Prostate gland (tissue), 2 donors: ENCODE results near the gene SETD2. TPM values are rescaled to one million over a fixed set of nuclear protein-coding genes. Genes with fewer than 3 reads are reported as not detected.

ENCODE experiments used
- DNase-seq: peaks from one replicate; pipeline ENCODE4 v3.0.0-alpha.2; 2019; ENCODE audit warnings: low spot score
- H3K27ac ChIP-seq, 2 donors: fragments of 200-600 bp; sonication (generic); 2 replicates each; pipeline ENCODE4 v1.5.1; 2017 to 2019
- H3K27me3 ChIP-seq: fragments of 200-600 bp; sonication (generic); replicated peaks from 2 replicates; pipeline ENCODE4 v1.5.1; 2019; ENCODE audit not compliant: insufficient read depth
- H3K36me3 ChIP-seq, 2 donors: fragments of 200-600 bp; sonication (generic); 1 replicate in 1 of 2; 2 replicates in 1 of 2; pipeline versions ENCODE4 v1.5.1 to v1.8.1; 2017 to 2019
- H3K4me1 ChIP-seq: fragments of 200-600 bp; sonication (generic); replicated peaks from 2 replicates; pipeline ENCODE4 v1.5.1; 2019
- H3K4me3 ChIP-seq, 2 donors: fragments of 200-600 bp; sonication (generic); 2 replicates each; pipeline ENCODE4 v1.5.1; 2017 to 2019
- H3K9me3 ChIP-seq: fragments of 200-600 bp; sonication (generic); 2 replicates; pipeline ENCODE4 v1.5.1; 2017
- CTCF ChIP-seq, 4 experiments: fragments of 200-600 bp in 2 of 4; fragments of 450-650 bp in 2 of 4; sonication (generic) in 2 of 4; IDR thresholded peaks; 1 replicate in 3 of 4; 2 replicates in 1 of 4; pipeline ENCODE4 v1.5.1; 2016 to 2019; ENCODE audit warnings: antibody characterized with exemption in 4 of 4, mild to moderate bottlenecking in 2 of 4, moderate library complexity in 2 of 4
- POLR2A ChIP-seq: fragments of 450-650 bp; IDR thresholded peaks from one replicate; pipeline ENCODE4 v1.6.1; 2016; ENCODE audit warnings: antibody characterized with exemption, mild to moderate bottlenecking
- POLR2AphosphoS5 ChIP-seq: sonication (generic); formaldehyde crosslinking; IDR thresholded peaks from one replicate; pipeline ENCODE4 v1.6.1; 2017; ENCODE audit warnings: antibody characterized with exemption
- WGBS: methylation state at CpG from one replicate; pipeline ENCODE4 v1.1.5; 2018; 5-methylcytosine and 5-hydroxymethylcytosine counted together
- intact Hi-C: fragments of 100-400 bp; cut with DNase I; formaldehyde crosslinking; loops from one replicate; pipeline ENCODE4 v1.14.2; 2022
- total RNA-seq, 2 donors: library from RNA; depleted of rRNA; stranded (reverse); fragments of >200 nt; gene quantifications; one replicate each; pipeline ENCODE4 v1.1.0, GENCODE V29; 2016

Gene SETD2
- total RNA-seq, 2 donors from 2014 or later, result 49.8 to 56.2 TPM

- H3K4me3 ChIP-seq, result no peak overlapping the region
- no peaks in the 10 kb centered on the region for H3K4me1 ChIP-seq
- no peak for DNase-seq
- 92% methylated on average over 14 of the region's 14 CpGs for WGBS
- peaks cover 0 to 6% of the 10 kb centered on the region in 2 donors for H3K36me3 ChIP-seq
- intact Hi-C loops, result loop anchor here (5.0 to 10.0 kb wide), 3 partner anchors 77 to 325 kb away; partner anchors contain the start of gene TMIE
- H3K27me3 ChIP-seq, result no peaks in the 10 kb centered on the region
- H3K9me3 ChIP-seq, result no peaks in the 10 kb centered on the region
- TF ChIP-seq CTCF (IDR thresholded peaks at IDR 0.05) (no peak), POLR2AphosphoS5 (no peak), POLR2A (no peak)
- H3K27ac ChIP-seq, result no peak overlapping the region
These were observed 164.3 kb downstream of the SETD2 start for GRCh38 chr3:46999516-47000197.

GRCh38 chr3:46998852-46999515 is 164.9 kb downstream of the SETD2 start:
- 86% methylated on average over 22 of the region's 22 CpGs for WGBS
- no peaks in the 10 kb centered on the region for H3K9me3 ChIP-seq

GRCh38 chr3:46998121-46998851 is 165.6 kb downstream of the SETD2 start:
- TF ChIP-seq POLR2AphosphoS5, result peak; percentile 37
- TF ChIP-seq POLR2A, result no peak
- peak; percentile 62 to 93 (median 87) for TF ChIP-seq CTCF (IDR thresholded peaks at IDR 0.05)
- no peak overlapping the region for H3K4me3 ChIP-seq
- DNase-seq, result peak; percentile 65
- intact Hi-C loops, result loop anchor here (5.0 to 10.0 kb wide), 2 partner anchors 76 to 293 kb away; partner anchors contain the start of gene TMIE
- no peaks in the 10 kb centered on the region for H3K4me1 ChIP-seq
- H3K27ac ChIP-seq, result no peak overlapping the region
- peaks cover 0 to 6% of the 10 kb centered on the region in 2 donors for H3K36me3 ChIP-seq
- no peaks in the 10 kb centered on the region for H3K27me3 ChIP-seq
- 61% methylated on average over 27 of the region's 27 CpGs for WGBS
- no peaks in the 10 kb centered on the region for H3K9me3 ChIP-seq

More at GRCh38 chr3:46998852-46999515, 164.9 kb downstream of the SETD2 start:
- no peaks in the 10 kb centered on the region for H3K27me3 ChIP-seq
- no peak for TF ChIP-seq POLR2AphosphoS5
- no peak for TF ChIP-seq POLR2A
- no peak for TF ChIP-seq CTCF (IDR thresholded peaks at IDR 0.05)
- no peak overlapping the region for H3K27ac ChIP-seq
- no peak for DNase-seq
- H3K4me1 ChIP-seq, result no peaks in the 10 kb centered on the region
- H3K36me3 ChIP-seq, result peaks cover 0 to 6% of the 10 kb centered on the region in 2 donors
- intact Hi-C loops, result loop anchor here (5.0 to 10.0 kb wide), 2 partner anchors 77 to 294 kb away; partner anchors contain the start of gene TMIE
- no peak overlapping the region for H3K4me3 ChIP-seq

- DNase-seq, result no peak
- Histone ChIP-seq H3K9me3 (no peaks in the 10 kb centered on the region), H3K36me3 (peaks cover 0 to 2% of the 10 kb centered on the region in 2 donors), H3K27ac (no peak overlapping the region), H3K27me3 (no peaks in the 10 kb centered on the region), H3K4me1 (no peaks in the 10 kb centered on the region), H3K4me3 (no peak overlapping the region)
- TF ChIP-seq POLR2A, result no peak
- no peak for TF ChIP-seq CTCF (IDR thresholded peaks at IDR 0.05)
- no peak for TF ChIP-seq POLR2AphosphoS5
- intact Hi-C loops, result loop anchor here (5.0 to 10.0 kb wide), 2 partner anchors 75 to 293 kb away; partner anchors contain the start of gene TMIE
- 85% methylated on average over 13 of the region's 13 CpGs for WGBS
These were observed 166.3 kb downstream of the SETD2 start for GRCh38 chr3:46997453-46998091.
